ENCODE data around the gene PDE7B. TPM values are rescaled to one million over a fixed set of nuclear protein-coding genes. Genes with fewer than 3 reads are reported as not detected.
A peak's percentile ranks its signal among the peaks of the same experiment; 100 is the strongest.

PDE7B gene
- total RNA-seq, 1 experiment from 2014 or later, result 1.3 TPM

- DNase-seq (ENCODE audit: low read depth), result peak; percentile 59
Observed at GRCh38 chr6:136226027-136226673, 374.6 kb downstream of the PDE7B start.

GRCh38 chr6:136226674-136227377 lies 375.3 kb downstream of the PDE7B start:
- DNase-seq (ENCODE audit: low read depth), result no peak

GRCh38 chr6:136228814-136229213 lies 377.3 kb downstream of the PDE7B start:
- no peak for DNase-seq (ENCODE audit: low read depth)

GRCh38 chr6:136230219-136230853 lies 378.8 kb downstream of the PDE7B start:
- DNase-seq (ENCODE audit: low read depth), result no peak

- DNase-seq (ENCODE audit: low read depth), result no peak
Observed at GRCh38 chr6:136232701-136233100, 381.2 kb downstream of the PDE7B start.

GRCh38 chr6:136235233-136235564 lies 383.7 kb downstream of the PDE7B start:
- peak; percentile 46 for DNase-seq (ENCODE audit: low read depth)

- DNase-seq (ENCODE audit: low read depth), result no peak
Observed at GRCh38 chr6:136236466-136237293, 385.2 kb downstream of the PDE7B start.

GRCh38 chr6:136244061-136244616 lies 392.6 kb downstream of the PDE7B start:
- no peak for DNase-seq (ENCODE audit: low read depth)

All from HT1080 (cell line).